Testis (tissue), 3 donors: ENCODE results near the gene CHKA. TPM values are rescaled to one million over a fixed set of nuclear protein-coding genes. Genes with fewer than 3 reads are reported as not detected.

Source experiments
- DNase-seq: peaks from one replicate; pipeline ENCODE4 v3.0.0-alpha.2; 2019
- H3K27ac ChIP-seq, 2 donors: fragments of 200-600 bp; sonication (generic); one replicate each; pipeline ENCODE4 v1.5.1; 2019
- H3K27me3 ChIP-seq: fragments of 200-600 bp; sonication (generic); one replicate; pipeline ENCODE4 v1.5.1; 2019
- H3K36me3 ChIP-seq: fragments of 200-600 bp; sonication (generic); one replicate; pipeline ENCODE4 v1.5.1; 2017; ENCODE audit warnings: low read depth; ENCODE audit errors: missing control alignments
- H3K4me1 ChIP-seq: fragments of 200-600 bp; sonication (generic); one replicate; pipeline ENCODE4 v1.5.1; 2019
- H3K4me3 ChIP-seq, 2 donors: fragments of 200-600 bp; sonication (generic); one replicate each; pipeline ENCODE4 v1.5.1; 2017 to 2019
- H3K9me3 ChIP-seq: fragments of 200-600 bp; sonication (generic); one replicate; pipeline ENCODE4 v1.5.1; 2017
- CTCF ChIP-seq, 3 experiments: fragments of 450-650 bp in 2 of 3; fragments of 200-600 bp in 1 of 3; sonication (generic) in 1 of 3; IDR thresholded peaks; one replicate each; pipeline ENCODE4 v1.5.1; 2016 to 2019; ENCODE audit warnings: antibody characterized with exemption in 3 of 3, mild to moderate bottlenecking in 2 of 3, moderate library complexity in 1 of 3
- POLR2A ChIP-seq: fragments of 450-650 bp; IDR thresholded peaks from one replicate; pipeline ENCODE4 v1.6.1; 2017; ENCODE audit warnings: antibody characterized with exemption, mild to moderate bottlenecking, moderate library complexity
- WGBS, 2 donors: methylation state at CpG; one replicate each; pipeline ENCODE4 v1.1.5; 2018; 5-methylcytosine and 5-hydroxymethylcytosine counted together
- intact Hi-C: fragments of 100-400 bp; cut with DNase I; formaldehyde crosslinking; loops from one replicate; pipeline ENCODE4 v1.15.1; 2023; ENCODE audit warnings: low total_unique reads
- polyA plus RNA-seq: library from polyadenylated mRNA; stranded (reverse); fragments of 350-450 nt; fragmentation: Illumina TruSeq; extraction: RNeasy Lipid Tissue Mini Kit (QIAGEN cat#74804); gene quantifications from one replicate; pipeline ENCODE4 v1.2.3, GENCODE V29; 2014; ENCODE audit warnings: low read depth, low replicate concordance; ENCODE audit not compliant: insufficient read depth
- total RNA-seq, 2 donors: library from RNA; depleted of rRNA; stranded (reverse); fragments of >200 nt; gene quantifications; one replicate each; pipeline ENCODE4 v1.2.3, GENCODE V29; 2016

The CHKA gene
- total and polyA plus RNA-seq, 3 donors from 2014 or later, result 145 to 200 (median 180) TPM

GRCh38 chr11:68057807-68058206 lies 63.4 kb downstream of the CHKA start:
- intact Hi-C loops, result no loop called here
- H3K27ac ChIP-seq, result no peak overlapping the region
- H3K36me3 ChIP-seq, result no peaks in the 10 kb centered on the region
- H3K27me3 ChIP-seq, result no peaks in the 10 kb centered on the region
- H3K4me3 ChIP-seq, result no peak overlapping the region
- H3K9me3 ChIP-seq, result no peaks in the 10 kb centered on the region
- H3K4me1 ChIP-seq, result no peaks in the 10 kb centered on the region
- TF ChIP-seq CTCF (IDR thresholded peaks at IDR 0.05), result no peak
- WGBS, 2 donors, result 93 to 96% methylated on average over 4 of the region's 4 CpGs
- DNase-seq, result no peak

GRCh38 chr11:68056317-68057285 lies 64.6 kb downstream of the CHKA start:
- DNase-seq, result no peak
- Histone ChIP-seq H3K9me3 (no peaks in the 10 kb centered on the region), H3K36me3 (no peaks in the 10 kb centered on the region), H3K27ac (no peak overlapping the region), H3K27me3 (no peaks in the 10 kb centered on the region), H3K4me1 (no peaks in the 10 kb centered on the region), H3K4me3 (no peak overlapping the region)
- TF ChIP-seq POLR2A (no peak), CTCF (IDR thresholded peaks at IDR 0.05) (no peak)
- WGBS, 2 donors, result 95 to 96% methylated on average over 12 of the region's 12 CpGs
- intact Hi-C loops, result no loop called here

GRCh38 chr11:68053981-68054812 lies 67.0 kb downstream of the CHKA start:
- no peak for DNase-seq
- no peak overlapping the region for H3K27ac ChIP-seq
- WGBS, 2 donors, result 92 to 94% methylated on average over 11 of the region's 11 CpGs
- intact Hi-C loops, result no loop called here
- no peaks in the 10 kb centered on the region for H3K27me3 ChIP-seq
- no peak overlapping the region for H3K4me3 ChIP-seq
- no peaks in the 10 kb centered on the region for H3K36me3 ChIP-seq
- TF ChIP-seq POLR2A, result no peak
- H3K4me1 ChIP-seq, result no peaks in the 10 kb centered on the region
- no peaks in the 10 kb centered on the region for H3K9me3 ChIP-seq

GRCh38 chr11:68053117-68053516 lies 68.1 kb downstream of the CHKA start:
- 55 to 76% methylated on average over 6 to 9 of the region's 9 CpGs for WGBS, 2 donors
- H3K27me3 ChIP-seq, result no peaks in the 10 kb centered on the region
- TF ChIP-seq POLR2A (no peak), CTCF (IDR thresholded peaks at IDR 0.05) (no peak)
- H3K27ac ChIP-seq, result no peak overlapping the region
- intact Hi-C loops, result no loop called here
- no peaks in the 10 kb centered on the region for H3K36me3 ChIP-seq
- H3K4me3 ChIP-seq, result no peak overlapping the region
- H3K4me1 ChIP-seq, result no peaks in the 10 kb centered on the region
- no peak for DNase-seq
- no peaks in the 10 kb centered on the region for H3K9me3 ChIP-seq
